Body of pancreas (tissue), 4 donors: ENCODE results near the gene TAL1. TPM values are rescaled to one million over a fixed set of nuclear protein-coding genes. Genes with fewer than 3 reads are reported as not detected.

Experiments
- ATAC-seq: fragments of 150-250 bp; one replicate; pipeline ENCODE4 v1.9.1; 2016
- DNase-seq, 4 donors: peaks; one replicate each; pipeline ENCODE4 v3.0.0-alpha.2; 2019
- H3K27ac ChIP-seq, 4 donors: fragments of 200-600 bp; sonication (generic); 1 replicate in 3 of 4; 2 replicates in 1 of 4; pipeline versions ENCODE4 v1.5.1 to v1.6.1; 2016 to 2019; ENCODE audit warnings: mild to moderate bottlenecking in 1 of 4, mixed read lengths in 1 of 4, moderate library complexity in 1 of 4
- H3K27me3 ChIP-seq, 2 donors: fragments of 200-600 bp; sonication (generic); one replicate each; pipeline ENCODE4 v1.6.0; 2016; ENCODE audit warnings: mild to moderate bottlenecking in 1 of 2
- H3K36me3 ChIP-seq, 2 donors: fragments of 200-600 bp; sonication (generic); replicated peaks in 1 of 2; 2 replicates each; pipeline ENCODE4 v1.5.1; 2016; ENCODE audit warnings: low read depth in 2 of 2; ENCODE audit not compliant: insufficient read depth in 1 of 2
- H3K4me1 ChIP-seq: fragments of 200-600 bp; sonication (generic); one replicate; pipeline ENCODE4 v1.6.0; 2016
- H3K4me3 ChIP-seq, 2 donors: fragments of 200-600 bp; sonication (generic); 1 replicate in 1 of 2; 2 replicates in 1 of 2; pipeline ENCODE4 v1.5.1; 2016 to 2019
- H3K9me3 ChIP-seq, 3 donors: fragments of 200-600 bp; sonication (generic); 1 replicate in 2 of 3; 2 replicates in 1 of 3; pipeline ENCODE4 v1.5.1; 2016
- CTCF ChIP-seq, 7 experiments: fragments of 450-650 bp in 4 of 7; fragments of 200-600 bp in 3 of 7; sonication (generic) in 3 of 7; IDR thresholded peaks; one replicate each; pipeline ENCODE4 v1.5.1; 2016 to 2019; ENCODE audit warnings: antibody characterized with exemption in 7 of 7
- POLR2A ChIP-seq, 3 donors: fragments of 450-650 bp; IDR thresholded peaks; one replicate each; pipeline ENCODE4 v1.6.1; 2016; ENCODE audit warnings: antibody characterized with exemption in 3 of 3, mild to moderate bottlenecking in 2 of 3
- WGBS, 2 donors: methylation state at CpG; one replicate each; pipeline ENCODE4 v1.1.5; 2017; 5-methylcytosine and 5-hydroxymethylcytosine counted together
- intact Hi-C: fragments of 100-400 bp; cut with DNase I; formaldehyde crosslinking; loops from one replicate; pipeline ENCODE4 v1.15.1; 2023
- total RNA-seq, 2 donors: library from RNA; depleted of rRNA; stranded (reverse); fragments of >200 nt; gene quantifications; one replicate each; pipeline ENCODE4 v1.1.0, GENCODE V29; 2016

The TAL1 gene
- total RNA-seq, 2 donors from 2014 or later, result 2.3 to 2.6 TPM

GRCh38 chr1:47178020-47178419 is 54.0 kb downstream of the TAL1 start:
- intact Hi-C loops, result no loop called here
- Histone ChIP-seq H3K9me3 (no peaks in the 10 kb centered on the region), H3K4me3 (no peak overlapping the region), H3K4me1 (peaks cover 14% of the 10 kb centered on the region), H3K36me3 (no peaks in the 10 kb centered on the region), H3K27me3 (no peaks in the 10 kb centered on the region), H3K27ac (no peak overlapping the region)
- 64 to 68% methylated on average over 6 of the region's 6 CpGs for WGBS, 2 donors
- TF ChIP-seq POLR2A (IDR thresholded peaks at IDR 0.05) (no peak), CTCF (IDR thresholded peaks at IDR 0.05) (no peak)
- DNase-seq (no peak), ATAC-seq (no peak)

- Histone ChIP-seq H3K27me3 (no peaks in the 10 kb centered on the region), H3K27ac (no peak overlapping the region), H3K36me3 (no peaks in the 10 kb centered on the region), H3K9me3 (no peaks in the 10 kb centered on the region), H3K4me3 (no peak overlapping the region), H3K4me1 (peaks cover 12% of the 10 kb centered on the region)
- DNase-seq (peak; percentile 65 to 74 (median 69)), ATAC-seq (peak; percentile 46)
- WGBS, 2 donors, result 10 to 11% methylated on average over 11 of the region's 11 CpGs
- TF ChIP-seq CTCF (IDR thresholded peaks at IDR 0.05) (peak; percentile 92 to 99 (median 97)), POLR2A (IDR thresholded peaks at IDR 0.05) (no peak)
- intact Hi-C loops, result no loop called here
Measured at GRCh38 chr1:47175227-47175934, 56.6 kb downstream of the TAL1 start.

GRCh38 chr1:47174656-47175020 is 57.4 kb downstream of the TAL1 start:
- Histone ChIP-seq H3K9me3 (no peaks in the 10 kb centered on the region), H3K27me3 (no peaks in the 10 kb centered on the region), H3K4me3 (no peak overlapping the region), H3K4me1 (peaks cover 5% of the 10 kb centered on the region), H3K36me3 (no peaks in the 10 kb centered on the region), H3K27ac (no peak overlapping the region)
- TF ChIP-seq POLR2A (IDR thresholded peaks at IDR 0.05) (no peak), CTCF (IDR thresholded peaks at IDR 0.05) (no peak)
- ATAC-seq, result no peak
- no peak for DNase-seq
- intact Hi-C loops, result no loop called here

- no peak overlapping the region for H3K4me3 ChIP-seq
- 73 to 90% methylated on average over 4 to 5 of the region's 5 CpGs for WGBS, 2 donors
- no peaks in the 10 kb centered on the region for H3K4me1 ChIP-seq
- no peak overlapping the region for H3K27ac ChIP-seq
- DNase-seq (no peak), ATAC-seq (no peak)
- intact Hi-C loops, result no loop called here
- no peaks in the 10 kb centered on the region for H3K27me3 ChIP-seq
- no peaks in the 10 kb centered on the region for H3K36me3 ChIP-seq
- no peaks in the 10 kb centered on the region for H3K9me3 ChIP-seq
- TF ChIP-seq CTCF (IDR thresholded peaks at IDR 0.05), result no peak
- TF ChIP-seq POLR2A (IDR thresholded peaks at IDR 0.05), result no peak
Measured at GRCh38 chr1:47172782-47173181, 59.2 kb downstream of the TAL1 start.

Other genes starting within 250 kb of the TAL1 start
- gene CYP4X1, start 208.6 kb downstream of the TAL1 start, total RNA-seq, result 10 to 100 TPM in 1 of 2 donors, 1 to 10 TPM in 1; 1.8 to 14.2 TPM
- 1 to 10 TPM in 1 of 2 donors, under 1 TPM in 1; 0.52 to 2.3 TPM for gene CYP4Z1, start 165.0 kb downstream of the TAL1 start, total RNA-seq
- not detected for gene CYP4A22, start 94.8 kb downstream of the TAL1 start, total RNA-seq
- gene PDZK1IP1, start 42.2 kb downstream of the TAL1 start, total RNA-seq, result 10 to 100 TPM; 54.2 to 56.4 TPM
- gene STIL, start 81.9 kb upstream of the TAL1 start, total RNA-seq, result under 1 TPM in 1 of 2 donors, not detected in 1; 0.52 TPM
- 10 to 100 TPM; 62.0 to 70.3 TPM for gene CMPK1, start 101.6 kb upstream of the TAL1 start, total RNA-seq
- gene FOXE3, start 184.1 kb upstream of the TAL1 start, total RNA-seq, result not detected
- gene FOXD2, start 205.8 kb upstream of the TAL1 start, total RNA-seq, result under 1 TPM in 1 of 2 donors, not detected in 1; 0.26 TPM